ENCODE data around the gene NECTIN1.
A peak's percentile ranks its signal among the peaks of the same experiment; 100 is the strongest.

Gene NECTIN1

DNA sequence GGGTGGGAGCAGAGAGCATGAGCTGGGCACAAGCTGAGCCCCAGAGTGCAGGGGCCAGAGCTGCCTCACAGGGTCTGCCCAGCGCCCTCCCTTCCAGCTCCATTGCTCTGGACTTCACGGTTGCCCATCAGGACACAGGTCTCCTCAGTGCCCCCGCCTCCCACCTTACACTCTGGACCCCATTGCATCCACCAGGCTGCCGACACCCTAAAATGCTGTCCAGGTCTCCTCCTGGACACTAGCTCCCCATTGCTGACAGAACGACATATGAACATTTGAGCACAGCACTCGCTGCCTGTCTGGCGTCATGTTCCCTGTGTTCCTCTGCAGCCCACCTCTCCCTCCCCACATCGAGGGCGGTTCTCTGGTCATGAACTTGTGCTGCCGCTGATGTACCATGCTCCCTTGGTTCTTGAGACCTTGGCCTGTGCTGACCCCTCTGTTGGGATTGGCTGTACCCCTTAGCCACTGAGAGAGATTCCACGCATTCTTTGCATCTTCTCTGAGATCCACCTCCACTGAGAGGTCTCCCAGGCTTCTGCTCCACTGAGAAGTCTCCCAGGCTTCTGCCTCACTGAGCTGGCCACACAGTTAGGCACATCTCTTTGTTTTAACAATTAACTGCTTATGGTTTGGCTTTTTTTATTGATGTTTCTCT is 34.2 kb upstream of the NECTIN1 start:
- no peak for DNase-seq (ENCODE audit: low read depth)
- H3K4me3 ChIP-seq (ENCODE audit: control insufficient read depth, low read depth, low read length) = no peak overlapping the region
- TF ChIP-seq, protein P1, sequence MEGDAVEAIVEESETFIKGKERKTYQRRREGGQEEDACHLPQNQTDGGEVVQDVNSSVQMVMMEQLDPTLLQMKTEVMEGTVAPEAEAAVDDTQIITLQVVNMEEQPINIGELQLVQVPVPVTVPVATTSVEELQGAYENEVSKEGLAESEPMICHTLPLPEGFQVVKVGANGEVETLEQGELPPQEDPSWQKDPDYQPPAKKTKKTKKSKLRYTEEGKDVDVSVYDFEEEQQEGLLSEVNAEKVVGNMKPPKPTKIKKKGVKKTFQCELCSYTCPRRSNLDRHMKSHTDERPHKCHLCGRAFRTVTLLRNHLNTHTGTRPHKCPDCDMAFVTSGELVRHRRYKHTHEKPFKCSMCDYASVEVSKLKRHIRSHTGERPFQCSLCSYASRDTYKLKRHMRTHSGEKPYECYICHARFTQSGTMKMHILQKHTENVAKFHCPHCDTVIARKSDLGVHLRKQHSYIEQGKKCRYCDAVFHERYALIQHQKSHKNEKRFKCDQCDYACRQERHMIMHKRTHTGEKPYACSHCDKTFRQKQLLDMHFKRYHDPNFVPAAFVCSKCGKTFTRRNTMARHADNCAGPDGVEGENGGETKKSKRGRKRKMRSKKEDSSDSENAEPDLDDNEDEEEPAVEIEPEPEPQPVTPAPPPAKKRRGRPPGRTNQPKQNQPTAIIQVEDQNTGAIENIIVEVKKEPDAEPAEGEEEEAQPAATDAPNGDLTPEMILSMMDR (conservative IDR thresholded peaks at IDR 0.05; ENCODE audit: control insufficient read depth, insufficient read depth, low read depth, low read length) = no peak

DNA sequence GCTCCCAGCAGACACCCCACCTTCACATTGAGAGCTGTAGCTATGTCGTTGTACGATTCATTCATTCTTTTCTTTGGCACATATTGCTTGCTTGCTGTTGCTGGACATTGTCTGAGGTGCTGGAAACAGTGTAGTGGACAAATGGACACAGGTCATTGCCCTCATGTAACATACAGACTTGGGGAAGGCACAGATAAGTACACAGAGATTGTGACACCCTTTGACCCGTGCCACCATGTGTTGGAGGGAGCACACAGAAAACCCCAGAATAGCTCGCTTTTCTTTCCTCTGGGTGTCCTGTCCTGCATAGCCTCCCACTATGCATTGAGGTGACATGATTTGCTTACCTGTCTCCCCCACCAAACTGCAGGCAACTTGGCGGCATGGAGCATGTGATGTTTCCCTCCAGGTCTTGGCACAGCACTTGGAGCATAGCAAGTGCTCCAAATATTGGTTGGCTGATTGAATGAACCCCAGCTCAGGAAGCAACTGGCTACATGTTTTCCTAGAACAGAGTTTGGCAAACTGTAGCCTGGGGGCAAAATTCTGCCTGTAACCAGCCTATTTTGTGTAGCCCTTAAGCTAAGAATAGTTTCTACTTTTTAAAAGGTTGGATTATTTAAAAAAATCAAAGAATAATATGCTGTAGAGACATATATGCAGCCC is 30.9 kb upstream of the NECTIN1 start:
- no peak for DNase-seq (ENCODE audit: low read depth)
- TF ChIP-seq, protein P1 (conservative IDR thresholded peaks at IDR 0.05; ENCODE audit: control insufficient read depth, insufficient read depth, low read depth, low read length) = no peak
- no peak overlapping the region for H3K4me3 ChIP-seq (ENCODE audit: control insufficient read depth, low read depth, low read length)

DNA sequence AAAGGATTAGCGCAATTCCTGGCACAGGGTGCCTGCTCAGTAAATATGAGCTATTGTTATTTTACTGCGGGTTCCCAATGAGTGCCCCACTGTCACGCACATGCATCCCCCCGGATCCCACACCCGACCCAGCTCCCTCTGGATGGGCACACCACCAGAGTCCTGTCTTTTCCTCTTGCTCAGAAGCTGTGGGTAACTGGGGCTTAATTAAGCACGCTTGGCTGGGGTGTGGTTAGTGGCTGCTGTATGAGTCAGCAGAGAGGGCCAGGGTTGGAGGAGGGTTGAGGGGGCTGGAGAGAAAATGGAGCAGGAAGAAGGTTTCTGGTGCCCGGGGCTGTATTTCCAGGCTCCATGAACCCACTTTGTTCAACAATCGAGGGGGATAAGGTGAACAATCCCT is 30.3 kb upstream of the NECTIN1 start:
- H3K4me3 ChIP-seq (ENCODE audit: control insufficient read depth, low read depth, low read length) = no peak overlapping the region
- DNase-seq (ENCODE audit: low read depth) = peak; percentile 50
- TF ChIP-seq, protein P1 (conservative IDR thresholded peaks at IDR 0.05; ENCODE audit: control insufficient read depth, insufficient read depth, low read depth, low read length) = no peak

DNA sequence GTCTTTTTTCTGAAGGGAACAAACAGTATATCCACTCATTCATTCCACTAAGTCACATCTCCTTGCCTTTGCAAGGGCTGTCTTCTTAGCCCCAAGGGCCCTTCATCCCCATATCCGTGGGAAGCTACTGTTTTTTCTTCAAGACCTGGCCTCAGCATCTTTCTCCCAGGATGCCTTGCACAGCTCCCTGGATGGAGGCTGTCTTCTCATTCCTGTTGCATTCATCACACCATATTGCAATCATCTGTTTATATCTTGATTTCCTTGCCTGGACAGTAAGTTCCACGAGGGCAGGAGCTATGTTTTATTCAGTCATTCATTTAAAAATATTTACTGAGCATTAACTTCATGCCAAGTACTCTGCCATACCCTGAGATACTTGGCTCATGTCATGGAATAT is 29.3 kb upstream of the NECTIN1 start:
- TF ChIP-seq, protein P1 (conservative IDR thresholded peaks at IDR 0.05; ENCODE audit: control insufficient read depth, insufficient read depth, low read depth, low read length) = no peak
- DNase-seq (ENCODE audit: low read depth) = peak; percentile 70
- no peak overlapping the region for H3K4me3 ChIP-seq (ENCODE audit: control insufficient read depth, low read depth, low read length)

DNA sequence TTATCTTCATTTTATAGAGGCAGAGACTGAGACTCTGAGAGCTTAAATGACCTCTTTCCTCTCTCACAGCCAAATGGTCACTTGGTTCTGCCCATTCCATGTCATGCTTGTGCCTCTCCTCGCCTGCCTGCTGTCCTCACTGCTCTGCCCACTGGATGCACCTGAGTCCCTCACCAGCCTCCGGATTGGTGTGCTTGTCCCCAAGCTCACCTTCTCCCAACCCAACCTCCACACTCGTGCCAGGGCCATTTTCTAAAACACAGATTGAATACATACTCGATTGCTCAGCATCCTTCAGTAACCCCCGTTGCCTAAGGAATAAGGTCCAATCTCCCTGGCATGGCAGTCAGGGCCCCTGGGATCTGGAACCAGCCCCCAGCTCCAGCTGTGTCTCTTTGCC is 28.4 kb upstream of the NECTIN1 start:
- TF ChIP-seq, protein P1 (conservative IDR thresholded peaks at IDR 0.05; ENCODE audit: control insufficient read depth, insufficient read depth, low read depth, low read length) = no peak
- DNase-seq (ENCODE audit: low read depth) = no peak
- no peak overlapping the region for H3K4me3 ChIP-seq (ENCODE audit: control insufficient read depth, low read depth, low read length)

DNA sequence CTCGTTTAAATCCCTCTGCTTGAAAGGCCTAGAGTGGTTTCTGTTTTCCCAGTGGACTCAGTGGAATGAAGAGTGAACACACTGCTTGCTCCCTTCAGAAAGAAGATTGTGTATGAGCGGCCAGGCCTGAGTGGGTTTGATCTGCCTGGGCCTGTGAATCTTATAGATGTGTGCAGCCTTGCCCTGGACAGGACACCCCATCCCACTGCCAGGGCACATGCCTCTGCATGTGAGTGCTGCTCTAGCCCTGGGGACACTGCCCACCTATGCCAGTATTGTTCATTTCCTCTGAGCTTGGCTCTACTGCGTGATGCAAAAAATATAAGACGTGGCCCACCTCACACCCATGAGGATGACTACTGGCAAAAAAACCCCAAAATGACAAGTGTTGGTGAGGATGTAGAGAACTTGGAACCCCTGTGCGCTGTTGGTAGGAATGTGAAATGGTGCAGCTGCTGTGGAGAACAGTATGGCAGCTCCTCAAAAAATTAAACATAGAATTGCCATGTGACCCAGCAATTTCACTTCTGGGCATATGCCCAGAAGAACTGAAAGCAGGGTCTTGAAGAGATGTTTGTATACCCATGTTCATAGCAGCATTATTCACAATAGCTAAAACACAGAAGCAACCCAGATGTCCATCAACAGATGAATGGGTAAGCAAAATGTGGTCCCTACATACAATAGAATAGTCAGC is 27.3 kb upstream of the NECTIN1 start:
- H3K4me3 ChIP-seq (ENCODE audit: control insufficient read depth, low read depth, low read length) = no peak overlapping the region
- TF ChIP-seq, protein P1 (conservative IDR thresholded peaks at IDR 0.05; ENCODE audit: control insufficient read depth, insufficient read depth, low read depth, low read length) = no peak
- no peak for DNase-seq (ENCODE audit: low read depth)
